Suppressor macrophage (primary cell): ENCODE measurements around the gene SLC35E3.

Source experiments
- DNase-seq, 4 experiments: peaks; one replicate each; pipeline ENCODE4 v3.0.0-alpha.2; 2020 to 2022

Gene SLC35E3

GRCh38 chr12:68771223-68771925 lies 25.4 kb downstream of the SLC35E3 start:
- DNase-seq, result no peak

DNA sequence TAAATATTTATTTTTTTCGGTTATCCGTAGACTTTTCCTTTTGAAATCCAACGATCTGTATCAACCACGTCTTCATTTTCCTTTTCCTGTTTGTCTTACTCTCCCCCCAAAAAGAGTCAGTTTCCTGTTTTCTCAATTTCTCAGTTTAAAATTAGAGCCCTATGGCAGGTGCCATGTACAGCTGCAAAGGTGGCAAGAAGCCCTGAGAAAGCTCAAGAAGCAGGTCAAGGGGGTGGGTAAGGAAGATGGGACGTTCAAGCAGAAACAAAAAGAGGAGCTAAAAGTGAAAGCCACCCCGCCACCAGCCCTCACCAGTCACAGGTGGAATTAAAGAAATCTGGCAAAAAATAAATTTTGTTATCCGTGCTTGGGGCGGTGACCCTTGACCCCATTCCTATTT lies 26.7 kb downstream of the SLC35E3 start:
- DNase-seq, result no peak

DNA sequence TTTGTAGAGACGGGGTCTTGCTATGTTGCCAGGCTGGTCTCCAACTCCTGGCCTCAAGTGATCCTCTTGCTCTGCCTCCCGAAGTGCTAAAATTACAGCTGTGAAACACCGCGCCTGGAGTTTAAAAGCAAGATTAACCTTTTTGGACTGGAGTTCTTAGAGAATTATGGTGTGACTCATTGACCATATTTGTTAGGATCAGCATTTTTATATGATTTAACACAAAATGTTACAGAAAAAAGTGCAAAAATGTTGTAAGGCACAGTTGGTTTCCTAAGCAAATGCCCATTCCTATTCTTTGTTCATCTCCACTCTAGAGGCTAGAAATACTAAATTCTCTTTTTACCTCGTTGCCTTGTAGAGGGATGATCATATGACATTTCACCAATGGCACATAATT lies 27.6 kb downstream of the SLC35E3 start:
- peak in 2 of 4 experiments; percentile 8 to 22 for DNase-seq

- DNase-seq, result no peak
Measured at GRCh38 chr12:68775121-68775630, 29.2 kb downstream of the SLC35E3 start.

DNA sequence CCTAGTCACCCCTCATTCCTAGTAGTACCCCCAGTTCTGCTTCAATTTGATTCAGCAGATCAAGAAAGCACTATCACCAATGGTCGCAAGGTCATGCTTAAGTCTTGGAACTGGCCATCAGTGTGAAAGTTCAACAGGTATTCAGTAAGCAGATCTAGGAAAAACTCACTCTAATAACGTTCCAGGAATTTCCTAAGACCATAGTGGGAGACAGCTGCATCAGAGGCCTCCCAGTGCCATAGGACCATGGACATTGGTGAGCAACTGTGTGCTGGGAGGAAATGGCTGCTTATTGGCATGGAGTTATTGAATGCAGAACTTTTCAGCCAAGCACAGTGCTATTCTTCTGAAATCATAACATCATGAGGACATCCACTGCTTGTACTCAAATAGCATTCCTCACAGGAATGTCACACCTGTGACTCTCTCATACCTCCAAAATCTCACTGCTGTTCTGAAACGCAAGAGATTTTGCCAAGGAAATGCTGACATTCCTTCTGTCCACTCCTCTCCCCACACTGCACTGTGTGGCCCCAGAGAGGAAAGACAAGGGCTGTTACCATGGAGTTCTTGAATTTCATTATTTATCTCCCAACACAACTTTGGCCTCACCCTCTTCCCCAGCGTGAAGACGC lies 31.1 kb downstream of the SLC35E3 start:
- no peak for DNase-seq

DNA sequence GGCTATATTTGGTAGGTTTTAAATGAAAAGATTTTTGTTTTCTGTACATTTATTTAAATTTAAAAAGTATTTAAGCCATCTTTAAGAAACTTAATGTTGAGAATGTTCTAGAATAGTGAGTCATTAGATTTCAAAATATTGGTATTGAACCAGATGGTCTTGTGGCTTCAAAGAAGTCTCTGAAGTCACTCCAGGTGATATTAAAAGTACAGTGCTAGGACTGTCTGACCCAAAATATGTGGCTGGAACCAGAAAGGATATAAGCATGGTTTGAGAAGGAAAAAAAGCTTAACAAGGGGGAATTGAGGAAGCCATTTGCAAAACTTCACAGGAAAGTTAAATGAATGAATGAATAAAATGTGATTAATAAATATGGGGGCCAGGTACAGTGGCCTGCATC lies 33.3 kb downstream of the SLC35E3 start:
- no peak for DNase-seq

- no peak for DNase-seq
Measured at GRCh38 chr12:68780731-68781130, 34.8 kb downstream of the SLC35E3 start.

- no peak for DNase-seq
Measured at GRCh38 chr12:68781728-68782127, 35.8 kb downstream of the SLC35E3 start.

DNA sequence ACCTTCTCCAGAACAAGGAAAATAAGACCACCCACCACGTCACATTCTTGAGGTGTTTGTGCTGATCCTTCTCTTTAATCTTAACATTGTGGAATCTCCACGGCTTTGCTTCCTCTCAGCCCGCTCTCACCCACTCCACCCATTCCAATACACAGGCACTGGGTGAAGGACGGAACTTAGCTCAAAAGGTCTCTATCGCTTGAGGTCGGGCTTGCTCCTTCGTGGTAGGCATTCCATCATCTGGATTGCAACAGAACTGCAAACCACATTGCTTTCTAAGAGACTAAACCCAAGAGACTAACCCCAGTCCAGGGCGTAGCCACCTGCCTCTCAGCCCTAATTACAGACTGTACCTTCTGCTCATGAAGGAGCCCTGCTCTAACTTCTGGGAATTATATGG lies 38.0 kb downstream of the SLC35E3 start:
- peak; percentile 76 to 88 (median 87) for DNase-seq

GRCh38 chr12:68785358-68785757 lies 39.4 kb downstream of the SLC35E3 start:
- peak; percentile 45 to 88 (median 68) for DNase-seq

- DNase-seq, result peak in 1 of 4 experiments; percentile 26
Measured at GRCh38 chr12:68785823-68786222, 39.8 kb downstream of the SLC35E3 start.

- peak in 1 of 4 experiments; percentile 37 for DNase-seq
Measured at GRCh38 chr12:68786929-68787328, 41.0 kb downstream of the SLC35E3 start.

DNA sequence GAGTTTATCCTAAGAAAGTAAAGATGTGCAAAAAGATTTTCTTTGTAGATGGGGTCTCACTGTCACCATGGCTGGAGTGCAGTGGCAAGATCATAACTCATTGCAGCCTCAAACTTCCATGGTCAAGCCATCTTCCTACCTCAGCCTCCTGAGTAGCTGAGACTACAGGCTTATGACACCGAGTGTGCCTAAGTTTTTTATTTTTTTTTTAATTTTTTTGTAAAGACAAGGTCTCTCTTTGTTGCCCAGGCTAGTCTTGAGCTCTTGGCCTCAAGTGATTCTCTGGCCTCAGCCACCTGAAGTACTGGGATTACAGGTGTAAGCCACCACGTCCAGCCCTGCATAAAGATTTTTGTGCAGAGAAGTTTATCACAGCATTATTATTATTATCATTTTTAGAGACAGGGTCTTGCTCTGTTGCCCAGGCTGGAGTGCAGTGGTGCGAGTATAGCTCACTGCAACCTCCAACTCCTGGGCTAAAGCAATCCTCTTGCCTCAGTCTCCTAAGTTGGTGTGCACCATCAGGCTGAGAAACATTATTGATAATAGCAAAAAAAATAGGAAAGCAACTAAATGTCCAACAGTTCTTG lies 42.7 kb downstream of the SLC35E3 start:
- no peak for DNase-seq

- no peak for DNase-seq
Measured at GRCh38 chr12:68789144-68789878, 43.3 kb downstream of the SLC35E3 start.

DNA sequence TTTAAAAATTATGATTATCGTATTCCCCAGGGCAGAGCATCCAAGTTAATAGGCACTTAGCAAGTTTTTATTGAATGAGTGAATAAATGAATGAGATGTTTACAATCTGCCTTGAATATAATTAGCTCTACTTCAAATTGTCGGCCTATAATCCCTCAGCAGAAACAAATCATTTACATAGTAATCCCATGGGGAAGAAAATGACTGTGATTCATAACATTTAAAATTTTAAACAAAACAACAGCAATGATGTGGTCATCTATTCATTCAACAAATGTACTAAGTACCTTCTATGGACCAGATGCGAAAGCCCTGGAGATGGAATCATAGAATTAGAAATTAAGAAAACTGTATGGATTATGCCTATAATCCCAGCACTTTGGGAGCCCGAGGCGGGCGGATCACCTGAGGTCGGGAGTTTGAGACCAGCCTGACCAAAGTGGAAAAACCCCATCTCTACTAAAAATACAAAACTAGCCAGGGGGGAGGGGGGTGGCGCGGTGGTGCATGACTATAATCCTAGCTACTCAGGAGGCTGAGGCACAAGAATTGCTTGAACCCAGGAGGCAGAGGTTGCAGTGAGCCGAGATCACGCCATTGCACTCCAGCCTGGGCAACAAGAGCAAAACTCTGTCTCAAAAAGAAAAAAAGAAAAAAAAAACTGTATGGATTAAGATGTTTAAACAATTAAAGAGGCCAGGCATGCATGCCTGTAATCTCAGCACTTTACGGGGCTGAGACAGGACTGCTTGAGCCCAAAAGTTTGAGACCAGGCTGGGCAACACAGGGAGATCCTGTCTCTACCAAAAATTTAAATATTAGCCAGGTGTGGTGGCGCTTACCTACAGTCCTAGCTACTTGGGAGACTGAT lies 44.3 kb downstream of the SLC35E3 start:
- no peak for DNase-seq

DNA sequence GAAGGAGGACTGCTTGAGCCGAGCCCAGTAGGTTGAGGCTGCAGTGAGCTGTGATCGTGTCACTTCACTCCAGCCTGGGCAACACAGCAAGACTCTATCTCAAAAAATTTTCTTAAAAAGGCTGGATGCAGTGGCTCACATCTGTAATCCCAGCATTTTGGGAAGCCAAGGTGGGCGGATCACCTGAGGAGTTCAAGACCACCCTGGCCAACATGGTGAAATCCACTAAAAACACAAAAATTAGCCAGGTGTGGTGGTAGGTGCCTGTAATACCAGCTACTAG lies 44.9 kb downstream of the SLC35E3 start:
- DNase-seq, result no peak

DNA sequence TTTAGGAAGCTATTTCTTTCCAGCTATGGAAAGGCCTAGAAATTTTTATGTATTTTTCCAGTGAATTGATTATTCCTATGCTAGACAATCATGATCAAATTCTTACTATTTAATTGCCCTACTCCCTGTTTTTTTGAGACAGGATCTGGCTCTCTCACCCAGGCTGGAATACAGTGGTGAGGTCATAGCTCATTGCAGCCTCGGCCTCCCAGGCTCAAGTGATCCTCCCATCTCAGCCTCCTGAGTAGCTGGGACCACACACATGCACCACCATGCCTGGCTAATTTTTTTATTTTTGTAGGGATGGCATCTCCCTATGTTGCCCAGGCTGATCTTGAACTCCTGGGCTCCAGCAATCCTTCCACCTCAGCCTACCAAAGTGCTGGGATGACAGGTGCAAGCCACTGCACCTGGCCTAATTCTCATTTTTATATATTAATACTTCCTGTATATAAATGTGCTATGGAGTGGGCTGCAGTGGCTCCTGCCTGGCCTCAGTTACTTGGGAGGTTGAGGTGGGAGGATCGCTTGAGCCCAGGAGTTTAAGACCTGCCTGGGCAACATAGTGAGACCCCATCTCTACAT lies 46.0 kb downstream of the SLC35E3 start:
- DNase-seq, result no peak

DNA sequence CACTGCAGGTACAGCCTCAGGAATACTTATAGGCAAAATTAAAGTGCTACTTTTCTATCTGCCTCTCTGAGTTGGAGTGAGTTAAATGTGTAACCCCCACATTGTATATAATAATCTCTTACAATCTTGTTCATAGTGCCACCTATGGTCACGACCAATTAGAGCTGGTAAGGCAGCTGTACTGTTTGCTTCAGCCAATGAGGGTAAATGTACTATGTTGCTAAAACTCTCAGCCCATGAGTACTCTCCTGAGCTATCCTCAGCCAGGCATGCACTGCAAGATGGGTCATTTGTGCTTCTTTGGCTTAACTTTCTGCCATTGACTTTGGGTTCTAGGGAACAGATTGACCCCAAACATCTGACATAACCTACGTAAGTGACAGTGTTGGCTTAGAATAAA lies 47.0 kb downstream of the SLC35E3 start:
- DNase-seq, result peak; percentile 43 to 72 (median 64)

DNA sequence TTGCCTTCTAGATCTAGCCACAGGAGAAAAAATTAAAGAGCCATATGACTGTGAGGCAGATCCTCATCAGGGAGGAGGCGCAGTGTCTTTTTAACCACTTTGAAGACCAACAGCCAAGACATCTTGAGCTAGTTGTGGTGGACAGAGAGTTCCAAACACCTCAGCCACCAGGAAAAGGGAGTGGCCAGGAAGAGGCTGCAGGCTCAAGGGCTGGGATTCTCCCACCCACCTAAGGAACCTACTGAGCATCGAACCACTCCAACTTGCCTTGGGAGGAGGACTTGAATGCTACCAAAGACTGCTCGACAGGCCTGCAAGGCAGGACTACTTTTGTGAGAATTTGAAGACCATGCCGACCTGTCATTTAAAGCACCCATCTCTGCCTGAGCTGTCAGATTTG lies 47.5 kb downstream of the SLC35E3 start:
- no peak for DNase-seq

DNA sequence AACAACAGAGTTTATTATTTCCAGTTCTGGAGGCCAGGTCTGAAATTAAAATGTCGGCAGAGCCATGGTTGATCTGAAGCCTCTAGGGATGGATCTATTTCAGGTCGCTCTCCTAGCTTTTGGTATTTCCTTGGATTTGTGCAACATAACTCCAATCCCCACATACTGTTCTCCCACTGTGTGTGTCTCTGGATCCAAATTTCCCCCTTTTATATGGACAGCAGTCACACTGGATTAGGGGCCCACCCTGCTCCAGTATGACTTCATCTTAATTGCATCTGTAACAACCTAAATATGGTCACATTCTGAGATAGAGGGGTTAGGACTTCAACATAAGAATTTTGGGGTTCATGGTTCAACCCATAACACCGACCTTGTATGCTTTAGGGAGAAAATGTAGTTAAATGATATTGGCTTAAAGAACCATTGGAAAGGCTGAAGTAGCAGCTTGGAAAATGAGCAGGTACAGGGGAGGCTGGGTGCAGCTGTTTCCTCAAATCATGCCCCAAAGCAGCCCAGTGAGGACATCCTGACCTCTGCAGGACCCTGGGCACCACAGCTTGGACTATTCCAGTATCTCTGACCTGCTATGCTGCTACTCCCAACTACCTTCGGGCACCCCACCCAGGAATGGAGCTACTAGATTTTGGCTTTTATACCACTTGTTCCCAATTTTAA lies 48.1 kb downstream of the SLC35E3 start:
- DNase-seq, result no peak

- DNase-seq, result no peak
Measured at GRCh38 chr12:68794653-68795251, 48.8 kb downstream of the SLC35E3 start.
